ENCODE measurements around the gene SEBOX.

Gene SEBOX

GRCh38 chr17:28384281-28385036, 19.5 kb upstream of the SEBOX start:
- peak overlapping the region; percentile 89 for H3K27ac ChIP-seq
- no peak for TF ChIP-seq CTCF (conservative IDR thresholded peaks at IDR 0.05)

- peak overlapping the region; percentile 73 for H3K27ac ChIP-seq
- TF ChIP-seq CTCF (conservative IDR thresholded peaks at IDR 0.05): no peak
These were observed 16.3 kb upstream of the SEBOX start for GRCh38 chr17:28381141-28381825.

GRCh38 chr17:28379814-28380801, 15.1 kb upstream of the SEBOX start:
- no peak for TF ChIP-seq CTCF (conservative IDR thresholded peaks at IDR 0.05)
- peak overlapping the region; percentile 73 for H3K27ac ChIP-seq

GRCh38 chr17:28372945-28373274, 7.9 kb upstream of the SEBOX start:
- peak overlapping the region; percentile 99 for H3K27ac ChIP-seq
- no peak for TF ChIP-seq CTCF (conservative IDR thresholded peaks at IDR 0.05)

GRCh38 chr17:28372203-28372944, 7.4 kb upstream of the SEBOX start:
- H3K27ac ChIP-seq: peak overlapping the region; percentile 99
- TF ChIP-seq CTCF (conservative IDR thresholded peaks at IDR 0.05): no peak

- H3K27ac ChIP-seq: peak within 1 kb of the TSS; percentile 99
- TF ChIP-seq CTCF (conservative IDR thresholded peaks at IDR 0.05): no peak
These were observed 6.5 kb upstream of the SEBOX start, which contains the start of gene SARM1 for GRCh38 chr17:28371245-28372202. Gene SARM1, plus strand, starts transcription at chr17:28371694. Its CDS starts 339 bp downstream, at chr17:28372033.

Measured in VCaP (cell line).